ENCODE results near the gene NT5DC3. TPM values are rescaled to one million over a fixed set of nuclear protein-coding genes. Genes with fewer than 3 reads are reported as not detected.

Gene NT5DC3
- total and polyA plus RNA-seq, 2 of the 13 experiments (the other 11 are each of a cell fraction or from before 2014, with no cell fraction given): 3.2 to 6.6 TPM

- TF ChIP-seq RERE (CRISPR knock-in tag; IDR thresholded peaks at IDR 0.05; ENCODE audit: low read depth) (no peak), ZNF580 (CRISPR knock-in tag; IDR thresholded peaks at IDR 0.05; ENCODE audit: borderline replicate concordance, low read depth) (peak; percentile 51; the same call in 1 of the 2 replicates), ZNF530 (CRISPR knock-in tag; IDR thresholded peaks at IDR 0.05; ENCODE audit: low read depth) (no peak), ZNF260 (CRISPR knock-in tag; IDR thresholded peaks at IDR 0.05; ENCODE audit: borderline replicate concordance, low read depth) (no peak), MBD4 (IDR thresholded peaks at IDR 0.05; ENCODE audit: borderline replicate concordance, low read length) (no peak), FLYWCH1 (CRISPR knock-in tag; IDR thresholded peaks at IDR 0.05) (no peak), MEIS2 (CRISPR knock-in tag; IDR thresholded peaks at IDR 0.05) (peak; percentile 49; the same call in 1 of the 2 replicates), DNMT3B (CRISPR knock-in tag; conservative IDR thresholded peaks at IDR 0.05) (no peak), GATA4 (IDR thresholded peaks at IDR 0.05; ENCODE audit: borderline replicate concordance, low read depth) (peak; percentile 60; the same call in 1 of the 2 replicates), GABPA (IDR thresholded peaks at IDR 0.05; ENCODE audit: low read depth, low read length) (no peak), GABPA (CRISPR knock-in tag; IDR thresholded peaks at IDR 0.05; ENCODE audit: low read depth) (no peak), SOX6 (IDR thresholded peaks at IDR 0.05) (no peak), SOX6 (CRISPR knock-in tag; IDR thresholded peaks at IDR 0.05) (no peak), AKAP8 (CRISPR knock-in tag; IDR thresholded peaks at IDR 0.05) (peak; percentile 75; the same call in 1 of the 2 replicates), ZBTB44 (CRISPR knock-in tag; IDR thresholded peaks at IDR 0.05) (no peak), REST (IDR thresholded peaks at IDR 0.05; ENCODE audit: borderline replicate concordance in 1 of 2, low read depth in 1 of 2, low read length in 2 of 2) (peak in 1 of 2 experiments; percentile 50; a peak in 1 of 4 replicates), CENPT (CRISPR knock-in tag; IDR thresholded peaks at IDR 0.05; ENCODE audit: low read depth) (peak; percentile 88; the same call in 1 of the 2 replicates), ZNF709 (CRISPR knock-in tag; IDR thresholded peaks at IDR 0.05) (no peak), ESRRA (CRISPR knock-in tag; IDR thresholded peaks at IDR 0.05; ENCODE audit: low read depth) (no peak)
These were observed at the start of gene NT5DC3 (continued) for GRCh38 chr12:103840876-103841689.

Data from HepG2 (cell line).